Measurements from ENCODE around the gene C2CD3.
A peak's percentile ranks its signal among the peaks of the same experiment; 100 is the strongest.

C2CD3 gene

GRCh38 chr11:74170694-74171629 is at the start of gene C2CD3, which contains the start of gene PPME1:
C2CD3 (minus strand) TSS chr11:74171002; CDS start chr11:74170792, 210 bp downstream.
PPME1 (plus strand) TSS chr11:74171289; CDS start chr11:74171422, 133 bp downstream.
- peak; percentile 63 for DNase-seq

- DNase-seq: no peak
Observed at GRCh38 chr11:74220376-74220775, 49.6 kb upstream of the C2CD3 start.

DNA sequence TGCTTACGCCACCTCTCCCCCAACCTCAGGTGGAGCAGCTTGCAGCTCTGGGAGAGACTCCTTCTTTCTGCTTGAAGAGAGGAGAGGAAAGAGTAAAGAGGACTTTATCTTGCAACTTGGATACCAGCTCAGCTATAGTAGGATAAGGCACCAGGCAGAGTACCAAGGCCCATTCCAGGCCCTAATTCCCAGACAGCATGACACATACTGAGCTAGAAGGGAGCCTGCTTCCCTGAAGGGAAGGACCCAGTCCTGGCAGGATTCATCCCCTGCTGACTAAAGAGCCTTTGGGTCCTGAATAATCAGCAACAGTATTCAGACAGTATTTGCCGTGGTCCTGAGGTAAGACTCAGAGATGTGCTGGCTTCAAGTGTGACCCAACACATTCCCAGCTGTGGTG is 41.7 kb upstream of the C2CD3 start:
- DNase-seq: no peak

DNA sequence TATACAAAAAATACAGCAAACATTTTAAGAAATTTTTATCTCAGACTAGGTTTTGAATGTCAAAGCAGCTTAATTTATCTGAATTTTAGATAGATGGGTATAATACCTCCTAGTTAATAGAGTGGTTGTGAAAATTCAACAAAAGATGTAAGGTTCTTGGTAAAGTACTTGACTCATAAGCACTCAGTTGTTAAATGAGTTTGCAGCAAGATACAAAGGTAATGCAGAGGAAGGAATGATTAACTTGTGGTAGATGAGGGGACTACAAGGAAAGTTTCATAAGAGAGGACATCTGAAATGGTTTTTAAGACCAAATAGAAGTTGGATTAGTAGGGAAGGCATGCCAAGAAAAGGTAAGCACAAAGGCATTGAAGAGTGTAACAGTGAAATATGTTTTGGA is 37.7 kb upstream of the C2CD3 start:
- no peak for DNase-seq

- no peak for DNase-seq
Observed at GRCh38 chr11:74206746-74207145, 35.9 kb upstream of the C2CD3 start.

DNA sequence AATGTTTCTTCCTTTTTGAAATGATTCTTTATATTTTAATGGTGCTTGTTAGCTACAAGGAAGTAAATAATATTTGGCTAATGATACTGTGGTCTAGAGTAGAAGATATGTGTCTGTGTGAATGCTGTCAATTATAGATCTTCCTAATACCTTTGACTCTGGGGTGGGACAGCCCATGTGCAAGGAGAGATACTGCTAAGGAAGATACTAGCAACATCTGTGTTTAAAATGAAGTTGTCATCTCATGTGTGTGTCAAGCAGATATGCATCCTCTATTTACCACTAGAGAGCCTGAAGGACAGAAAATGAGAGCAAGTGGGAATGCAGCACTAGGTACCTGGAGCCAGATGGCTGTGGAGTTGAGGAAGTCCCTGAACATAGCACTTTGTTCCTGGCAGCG is 34.4 kb upstream of the C2CD3 start:
- DNase-seq: no peak

GRCh38 chr11:74204701-74205100 is 33.9 kb upstream of the C2CD3 start:
- no peak for DNase-seq

GRCh38 chr11:74203966-74204365 is 33.2 kb upstream of the C2CD3 start:
- DNase-seq: no peak

DNA sequence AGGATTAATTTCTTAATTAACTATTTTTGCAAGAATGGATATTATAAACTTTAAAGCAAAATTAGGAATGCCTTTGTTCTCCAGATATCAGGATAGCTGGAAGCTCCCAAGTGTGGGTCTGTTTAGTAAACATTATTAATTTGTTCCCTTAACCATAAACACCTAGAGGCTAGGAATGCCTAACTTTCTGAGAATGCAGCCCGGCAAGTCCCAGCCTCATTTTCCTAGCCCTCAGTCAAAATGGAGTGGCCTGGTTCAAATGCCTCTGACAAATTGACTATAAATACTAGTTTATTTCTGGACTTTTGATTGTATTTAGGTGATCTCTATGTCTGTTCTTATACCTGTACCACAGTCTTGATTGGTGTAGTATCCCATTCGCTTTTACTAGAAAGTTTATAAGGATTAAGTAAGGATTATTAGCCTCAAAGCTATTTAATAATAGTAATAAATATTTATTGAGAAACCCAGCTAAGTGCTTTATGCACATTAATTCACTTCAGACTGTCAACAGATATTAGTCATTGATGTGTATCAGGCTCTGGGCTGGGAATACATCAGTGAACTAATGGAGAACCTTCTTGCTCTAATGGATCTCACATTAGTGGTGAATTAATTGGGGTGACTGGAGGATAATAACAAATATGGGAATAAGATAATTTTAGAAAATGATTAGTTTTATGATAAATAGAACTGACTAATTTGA is 26.1 kb upstream of the C2CD3 start:
- DNase-seq: no peak

DNA sequence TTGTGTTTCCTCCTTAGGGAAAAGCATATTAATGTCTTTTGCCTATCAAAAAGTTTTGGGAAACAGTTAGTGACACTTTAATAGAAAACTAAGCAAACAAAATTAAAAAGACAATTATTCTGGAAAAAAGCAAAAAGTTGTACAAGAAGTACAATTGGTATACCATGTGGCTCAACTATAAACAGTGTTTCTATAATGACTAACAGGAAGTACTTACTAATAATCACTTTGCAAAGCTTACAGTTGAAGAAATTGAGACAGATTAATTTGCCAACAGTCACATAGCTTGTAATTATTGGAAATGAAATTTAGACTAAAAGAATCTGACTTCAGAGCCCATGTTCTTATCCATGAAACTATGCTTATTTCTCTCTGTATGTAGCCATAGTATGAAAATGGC is 25.0 kb upstream of the C2CD3 start:
- DNase-seq: no peak

- no peak for DNase-seq
Observed at GRCh38 chr11:74185695-74186094, 14.9 kb upstream of the C2CD3 start.

GRCh38 chr11:74185285-74185684 is 14.5 kb upstream of the C2CD3 start:
- DNase-seq: no peak

GRCh38 chr11:74182635-74183034 is 11.8 kb upstream of the C2CD3 start:
- no peak for DNase-seq

GRCh38 chr11:74179234-74180052 is 8.6 kb upstream of the C2CD3 start:
- no peak for DNase-seq

DNA sequence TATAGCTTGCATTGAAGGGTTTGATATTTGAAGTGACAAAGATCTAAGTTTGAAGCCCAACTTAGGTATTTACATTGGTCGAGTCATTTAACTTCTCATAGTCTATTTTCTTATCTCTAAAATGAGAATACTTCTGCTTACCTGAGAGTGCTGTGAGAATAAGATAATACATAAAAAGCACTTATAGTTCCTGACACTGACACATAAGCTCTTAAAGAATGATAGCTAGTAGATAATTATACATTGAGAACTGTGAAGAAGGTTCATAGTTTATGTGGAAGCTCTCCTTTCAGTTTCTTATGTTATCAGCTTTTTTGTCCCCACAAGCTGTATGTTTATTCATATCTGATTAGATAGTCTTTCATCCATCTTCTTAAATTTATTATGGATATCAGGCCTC is 5.1 kb upstream of the C2CD3 start:
- DNase-seq: no peak

- DNase-seq: no peak
Observed at GRCh38 chr11:74171997-74172396, 1.2 kb upstream of the C2CD3 start.

GRCh38 chr11:74171630-74171968 is 797 bp upstream of the C2CD3 start:
- no peak for DNase-seq

GRCh38 chr11:74169738-74170458 is 904 bp downstream of the C2CD3 start:
- DNase-seq: no peak

GRCh38 chr11:74168838-74169237 is 2.0 kb downstream of the C2CD3 start:
- no peak for DNase-seq

DNA sequence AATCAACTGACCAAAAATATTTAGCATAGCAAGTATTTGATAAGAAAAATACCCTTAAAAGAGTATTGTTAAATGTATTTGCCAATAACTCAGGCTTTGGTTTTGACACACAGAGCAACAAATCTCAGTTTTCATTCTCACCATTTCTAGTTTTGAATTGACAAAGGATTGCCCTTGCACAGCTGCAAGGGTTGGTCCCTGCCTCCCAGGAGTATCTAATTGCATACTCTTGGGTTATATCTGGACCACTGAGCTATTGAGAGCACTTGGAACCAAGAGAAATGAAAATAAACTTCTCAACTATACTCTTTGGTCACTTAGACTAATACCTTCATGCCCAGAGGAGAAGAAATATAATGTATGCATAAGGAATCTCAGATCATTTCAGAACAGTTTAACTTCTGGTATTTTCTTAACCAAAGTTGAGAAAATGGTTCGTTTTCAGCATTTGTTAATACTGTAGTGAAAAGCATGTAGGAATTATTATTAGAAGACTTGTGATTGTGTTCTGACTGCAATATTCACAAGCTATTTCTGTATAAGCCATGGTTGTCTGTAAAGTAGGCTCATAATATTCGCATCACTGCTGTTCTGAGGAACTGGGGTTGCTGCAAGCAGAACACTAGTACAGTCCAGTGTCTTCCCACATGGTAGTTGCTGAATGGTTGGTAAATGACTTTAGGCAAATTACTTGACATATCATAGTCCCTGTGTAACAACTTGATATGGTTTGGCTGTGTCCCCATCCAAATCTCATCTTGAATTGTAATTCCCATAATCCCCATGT is 7.9 kb downstream of the C2CD3 start:
- no peak for DNase-seq

- DNase-seq: no peak
Observed at GRCh38 chr11:74159642-74160041, 11.2 kb downstream of the C2CD3 start.

- DNase-seq: no peak
Observed at GRCh38 chr11:74157169-74157568, 13.6 kb downstream of the C2CD3 start.
